Adrenal gland (tissue), 5 donors: ENCODE results near the gene HIBADH.

Experiments used
- POLR2A ChIP-seq, 2 donors: fragments of 450-650 bp; IDR thresholded peaks; one replicate each; pipeline ENCODE4 v1.6.1; 2017; ENCODE audit warnings: antibody characterized with exemption in 2 of 2, mild to moderate bottlenecking in 2 of 2, moderate library complexity in 1 of 2
- TF ChIP-seq, protein P1 (sequence below), 6 experiments: fragments of 450-650 bp in 4 of 6; fragments of 200-600 bp in 2 of 6; sonication (generic) in 1 of 6; IDR thresholded peaks; 1 replicate in 5 of 6; 2 replicates in 1 of 6; pipeline versions ENCODE4 v1.5.1 to v1.8.0; 2016 to 2021; ENCODE audit warnings: antibody characterized with exemption in 6 of 6, mild to moderate bottlenecking in 2 of 6, moderate library complexity in 1 of 6
- donor health status: DM: no; HTN: no; CAD: no.

GRCh38 chr7:27685893-27686292 is 23.2 kb upstream of the HIBADH start:
- TF ChIP-seq, protein P1, sequence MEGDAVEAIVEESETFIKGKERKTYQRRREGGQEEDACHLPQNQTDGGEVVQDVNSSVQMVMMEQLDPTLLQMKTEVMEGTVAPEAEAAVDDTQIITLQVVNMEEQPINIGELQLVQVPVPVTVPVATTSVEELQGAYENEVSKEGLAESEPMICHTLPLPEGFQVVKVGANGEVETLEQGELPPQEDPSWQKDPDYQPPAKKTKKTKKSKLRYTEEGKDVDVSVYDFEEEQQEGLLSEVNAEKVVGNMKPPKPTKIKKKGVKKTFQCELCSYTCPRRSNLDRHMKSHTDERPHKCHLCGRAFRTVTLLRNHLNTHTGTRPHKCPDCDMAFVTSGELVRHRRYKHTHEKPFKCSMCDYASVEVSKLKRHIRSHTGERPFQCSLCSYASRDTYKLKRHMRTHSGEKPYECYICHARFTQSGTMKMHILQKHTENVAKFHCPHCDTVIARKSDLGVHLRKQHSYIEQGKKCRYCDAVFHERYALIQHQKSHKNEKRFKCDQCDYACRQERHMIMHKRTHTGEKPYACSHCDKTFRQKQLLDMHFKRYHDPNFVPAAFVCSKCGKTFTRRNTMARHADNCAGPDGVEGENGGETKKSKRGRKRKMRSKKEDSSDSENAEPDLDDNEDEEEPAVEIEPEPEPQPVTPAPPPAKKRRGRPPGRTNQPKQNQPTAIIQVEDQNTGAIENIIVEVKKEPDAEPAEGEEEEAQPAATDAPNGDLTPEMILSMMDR (IDR thresholded peaks at IDR 0.05), result no peak
- no peak for TF ChIP-seq POLR2A (IDR thresholded peaks at IDR 0.05)
